HG03025 (cell line): ENCODE data around the gene ALG2.

Experiments used
- ATAC-seq: cut with Tn5 transposase; IDR thresholded peaks from one replicate; pipeline ENCODE4 v1.9.1; 2021; ENCODE audit warnings: mild to moderate bottlenecking, moderate library complexity; ENCODE audit not compliant: unreplicated experiment, low FRiP score

ALG2 gene, protein sequence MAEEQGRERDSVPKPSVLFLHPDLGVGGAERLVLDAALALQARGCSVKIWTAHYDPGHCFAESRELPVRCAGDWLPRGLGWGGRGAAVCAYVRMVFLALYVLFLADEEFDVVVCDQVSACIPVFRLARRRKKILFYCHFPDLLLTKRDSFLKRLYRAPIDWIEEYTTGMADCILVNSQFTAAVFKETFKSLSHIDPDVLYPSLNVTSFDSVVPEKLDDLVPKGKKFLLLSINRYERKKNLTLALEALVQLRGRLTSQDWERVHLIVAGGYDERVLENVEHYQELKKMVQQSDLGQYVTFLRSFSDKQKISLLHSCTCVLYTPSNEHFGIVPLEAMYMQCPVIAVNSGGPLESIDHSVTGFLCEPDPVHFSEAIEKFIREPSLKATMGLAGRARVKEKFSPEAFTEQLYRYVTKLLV

DNA sequence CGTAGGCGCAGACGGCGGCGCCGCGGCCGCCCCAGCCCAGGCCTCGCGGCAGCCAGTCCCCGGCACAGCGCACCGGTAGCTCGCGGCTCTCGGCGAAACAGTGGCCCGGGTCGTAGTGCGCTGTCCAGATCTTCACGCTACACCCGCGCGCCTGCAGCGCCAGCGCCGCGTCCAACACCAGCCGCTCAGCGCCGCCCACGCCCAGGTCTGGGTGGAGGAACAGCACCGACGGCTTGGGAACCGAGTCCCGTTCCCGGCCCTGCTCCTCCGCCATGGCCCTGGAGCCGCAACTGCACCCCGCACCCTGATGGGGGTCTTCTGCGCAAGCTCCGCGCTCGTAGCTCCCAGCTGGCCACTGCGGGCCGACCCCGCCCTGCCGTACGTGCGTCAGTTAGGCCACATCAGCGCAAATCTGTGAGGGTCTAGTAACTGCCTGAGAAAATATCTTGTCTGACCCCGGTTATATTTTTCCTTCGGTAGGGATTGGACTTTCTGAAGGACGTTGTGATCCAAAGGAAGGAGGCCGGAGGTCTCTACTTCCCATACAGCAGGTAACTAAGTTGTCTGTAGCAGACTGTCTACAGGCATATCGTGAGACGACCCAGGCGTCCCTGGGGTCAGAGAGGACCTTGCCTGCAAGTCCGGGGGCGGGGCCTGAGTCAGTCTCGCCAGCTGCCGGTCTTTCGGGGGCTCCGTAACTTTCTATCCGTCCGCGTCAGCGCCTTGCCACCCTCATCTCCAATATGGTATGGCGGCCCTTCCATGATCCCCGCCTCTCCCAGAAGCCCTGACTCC, at the start of gene ALG2, which contains the start of gene SEC61B:
Gene ALG2 (minus strand): TSS at position 322 of the 795 bp plus-strand sequence. CDS start 48 bp downstream, at position 274.
Gene SEC61B (plus strand): TSS at position 662 of the 795 bp plus-strand sequence. CDS start 82 bp downstream, at position 744.
- peak; percentile 86 for ATAC-seq

DNA sequence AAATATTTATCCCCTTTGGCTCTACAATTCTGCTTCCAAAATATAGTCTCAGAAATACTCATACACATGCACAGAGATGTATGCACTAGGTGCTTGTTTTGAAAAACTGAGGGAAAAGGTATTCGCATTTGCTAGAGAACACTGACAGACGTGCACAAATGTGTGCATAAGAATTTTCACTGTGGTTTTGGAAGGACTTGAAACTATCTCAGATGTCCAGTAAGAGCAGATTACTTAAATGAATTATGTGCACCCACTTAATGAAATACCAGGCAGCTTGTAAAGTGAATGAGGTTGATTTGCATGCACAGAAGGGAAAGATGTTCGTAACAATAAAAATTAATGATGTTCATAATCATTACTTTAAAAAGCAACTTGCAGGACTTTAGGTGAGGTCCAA, 48.7 kb upstream of the ALG2 start:
- ATAC-seq = no peak

DNA sequence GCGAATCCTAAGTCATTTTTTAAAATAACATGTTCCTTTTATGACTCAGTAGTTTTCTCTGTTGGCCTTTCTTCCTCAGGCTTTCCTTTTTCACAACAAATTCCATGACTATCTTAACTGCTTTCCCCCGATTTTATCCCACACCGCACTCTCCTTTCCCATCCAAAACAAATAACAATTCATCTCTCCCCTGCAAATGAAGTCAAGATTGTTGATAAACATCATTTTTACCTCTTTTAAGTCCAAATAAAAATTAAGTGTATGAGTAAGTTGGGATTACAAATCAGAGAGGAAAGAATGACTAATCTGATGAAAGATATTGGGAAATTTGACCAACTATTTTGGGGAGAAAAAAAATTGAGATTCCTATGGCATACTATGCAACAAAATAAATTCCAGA, 47.7 kb upstream of the ALG2 start:
- no peak for ATAC-seq

- peak; percentile 61 for ATAC-seq
Measured at GRCh38 chr9:99266255-99267023, 44.7 kb upstream of the ALG2 start.

DNA sequence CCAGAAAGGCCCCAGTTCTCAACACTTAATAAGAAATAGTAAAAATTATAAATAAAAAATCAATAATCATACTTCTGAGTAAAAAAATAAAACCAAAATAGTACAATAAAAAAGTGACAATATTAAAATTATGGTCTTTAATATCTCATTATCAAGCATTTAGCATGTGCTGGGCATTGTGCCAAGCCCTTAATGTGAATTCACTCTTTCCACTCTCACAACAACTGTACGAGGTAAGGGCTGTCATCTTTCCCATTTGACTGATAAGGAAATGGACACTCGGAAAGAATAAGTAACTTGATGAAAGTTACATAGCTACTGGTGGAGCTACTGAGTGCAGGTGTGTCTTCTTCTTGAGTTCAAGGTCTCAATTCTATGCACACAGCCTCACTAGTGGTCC, 43.9 kb upstream of the ALG2 start:
- no peak for ATAC-seq

DNA sequence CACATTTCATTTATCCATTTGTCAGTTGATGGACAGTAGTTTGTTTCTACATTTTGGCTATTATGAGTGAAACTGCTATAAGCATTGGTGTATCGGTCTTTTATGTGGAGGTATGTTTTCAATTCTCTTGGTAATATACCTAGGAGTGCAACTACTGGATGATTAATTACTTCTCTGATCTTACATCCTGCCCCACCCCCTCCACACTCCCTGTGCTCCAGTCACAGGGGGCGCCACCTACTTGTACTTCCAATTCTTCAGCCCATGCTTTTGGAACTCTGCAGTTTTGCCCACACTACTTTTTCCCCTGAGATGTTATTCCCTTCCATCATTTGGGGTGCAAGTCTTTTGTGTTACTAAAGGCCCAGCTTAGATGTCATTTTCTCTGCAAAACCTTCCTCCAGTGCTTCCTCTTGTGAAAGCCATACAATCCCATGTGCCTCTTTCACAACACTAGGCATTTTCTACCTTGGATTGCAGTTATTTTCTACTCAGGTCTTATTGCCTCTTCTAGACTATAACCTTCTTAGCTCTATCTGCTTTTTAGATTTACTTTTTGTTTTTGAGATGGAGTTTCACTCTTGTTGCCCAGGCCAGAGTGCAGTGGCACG, 42.4 kb upstream of the ALG2 start:
- ATAC-seq = no peak

DNA sequence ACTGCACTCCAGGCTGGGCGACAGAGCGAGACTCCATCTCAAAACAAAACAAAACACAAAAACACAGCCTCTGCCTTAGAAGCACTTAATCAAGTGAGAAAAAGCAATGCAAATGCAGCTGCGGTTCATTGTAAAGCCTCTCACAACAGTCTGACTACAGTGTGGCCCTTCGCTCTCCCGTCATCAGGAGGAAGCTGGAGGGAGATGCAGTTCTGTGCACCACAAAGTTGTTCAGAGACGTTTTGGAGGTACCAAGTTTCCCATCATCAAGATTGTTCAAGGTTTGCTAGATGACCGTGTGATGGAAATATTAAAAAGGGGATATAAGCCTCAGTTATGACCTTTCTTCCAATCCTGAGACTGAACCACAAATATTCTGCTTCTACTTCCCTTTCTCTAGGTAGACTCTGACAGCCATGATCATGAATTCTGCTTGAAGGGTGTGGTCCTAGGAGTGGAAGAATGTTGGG, 41.2 kb upstream of the ALG2 start:
- peak; percentile 45 for ATAC-seq

- ATAC-seq = no peak
Measured at GRCh38 chr9:99261923-99262322, 40.2 kb upstream of the ALG2 start.

- no peak for ATAC-seq
Measured at GRCh38 chr9:99259231-99259918, 37.6 kb upstream of the ALG2 start.

GRCh38 chr9:99257723-99258389, 36.1 kb upstream of the ALG2 start:
- no peak for ATAC-seq

- ATAC-seq = no peak
Measured at GRCh38 chr9:99255651-99256050, 33.9 kb upstream of the ALG2 start.

- ATAC-seq = peak; percentile 88
Measured at GRCh38 chr9:99253772-99254431, 32.2 kb upstream of the ALG2 start.

DNA sequence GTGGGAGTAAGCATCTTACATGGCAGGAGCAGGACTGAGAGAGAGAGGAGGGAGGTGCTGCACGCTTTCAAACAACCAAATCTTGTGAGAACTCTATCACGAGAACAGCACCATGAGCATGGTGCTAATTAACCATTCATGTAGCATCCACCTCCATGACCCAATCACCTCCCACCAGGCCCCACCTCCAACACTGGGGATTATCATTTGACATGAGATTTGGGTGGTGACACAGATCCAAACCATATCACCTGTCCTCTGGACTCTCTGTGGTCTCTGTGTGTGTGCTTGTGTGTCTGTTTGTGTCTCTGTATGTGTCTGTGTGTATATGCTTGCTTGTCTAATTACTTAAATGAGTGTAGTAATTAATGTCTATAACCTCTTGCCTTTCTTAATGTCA, 31.4 kb upstream of the ALG2 start:
- peak; percentile 28 for ATAC-seq

GRCh38 chr9:99251157-99251556, 29.4 kb upstream of the ALG2 start:
- ATAC-seq = no peak

GRCh38 chr9:99249619-99250018, 27.9 kb upstream of the ALG2 start:
- ATAC-seq = no peak

- ATAC-seq = peak; percentile 86
Measured at GRCh38 chr9:99244344-99245260, 22.9 kb upstream of the ALG2 start.

GRCh38 chr9:99241106-99241505, 19.4 kb upstream of the ALG2 start:
- no peak for ATAC-seq
